ENCODE data around the gene ITPKB.

Gene ITPKB

DNA sequence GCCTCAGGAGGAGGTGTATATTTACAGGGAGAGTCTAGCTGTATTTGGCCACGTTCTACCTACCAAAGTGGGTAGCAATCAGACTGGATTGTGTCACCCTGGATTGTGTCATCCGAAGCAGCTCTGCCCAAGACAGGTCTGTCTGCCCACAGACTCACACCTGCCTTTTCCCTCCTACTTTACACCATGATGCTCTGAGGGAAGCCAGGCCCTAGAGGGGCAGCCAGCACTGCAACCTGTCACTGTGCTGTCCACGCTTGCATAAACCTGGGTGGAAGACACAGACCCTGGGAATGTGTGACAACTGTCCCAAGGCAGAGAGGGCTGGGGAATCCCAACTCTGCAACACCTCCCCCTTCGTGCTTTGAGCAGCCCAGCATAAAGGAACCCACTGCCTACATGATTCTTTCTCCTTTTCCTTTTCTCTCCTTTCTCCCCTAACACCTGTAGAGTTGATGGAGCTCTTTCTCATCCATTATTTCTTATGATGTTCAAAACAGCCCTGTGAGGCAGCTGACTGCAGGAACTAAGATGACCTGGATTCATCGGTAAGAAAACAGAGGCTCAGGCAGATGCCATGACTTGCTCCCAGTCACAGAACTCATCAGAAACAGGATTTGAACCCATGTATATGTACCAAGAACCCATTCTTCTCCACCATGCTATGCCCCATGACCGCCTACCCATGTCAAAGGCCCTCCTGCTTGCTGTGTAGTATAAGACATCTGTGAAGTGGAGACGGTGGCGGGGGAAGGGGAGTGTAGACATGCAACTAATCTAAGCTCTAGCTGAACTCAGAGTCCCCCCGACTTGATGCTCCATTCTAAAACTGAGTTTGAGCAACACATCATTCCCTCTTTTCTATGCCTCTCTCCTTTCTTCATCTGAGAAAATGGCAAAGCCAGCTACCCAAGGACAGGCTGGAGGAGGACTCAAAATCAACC, 55.9 kb downstream of the ITPKB start:
- DNase-seq = peak; percentile 69

DNA sequence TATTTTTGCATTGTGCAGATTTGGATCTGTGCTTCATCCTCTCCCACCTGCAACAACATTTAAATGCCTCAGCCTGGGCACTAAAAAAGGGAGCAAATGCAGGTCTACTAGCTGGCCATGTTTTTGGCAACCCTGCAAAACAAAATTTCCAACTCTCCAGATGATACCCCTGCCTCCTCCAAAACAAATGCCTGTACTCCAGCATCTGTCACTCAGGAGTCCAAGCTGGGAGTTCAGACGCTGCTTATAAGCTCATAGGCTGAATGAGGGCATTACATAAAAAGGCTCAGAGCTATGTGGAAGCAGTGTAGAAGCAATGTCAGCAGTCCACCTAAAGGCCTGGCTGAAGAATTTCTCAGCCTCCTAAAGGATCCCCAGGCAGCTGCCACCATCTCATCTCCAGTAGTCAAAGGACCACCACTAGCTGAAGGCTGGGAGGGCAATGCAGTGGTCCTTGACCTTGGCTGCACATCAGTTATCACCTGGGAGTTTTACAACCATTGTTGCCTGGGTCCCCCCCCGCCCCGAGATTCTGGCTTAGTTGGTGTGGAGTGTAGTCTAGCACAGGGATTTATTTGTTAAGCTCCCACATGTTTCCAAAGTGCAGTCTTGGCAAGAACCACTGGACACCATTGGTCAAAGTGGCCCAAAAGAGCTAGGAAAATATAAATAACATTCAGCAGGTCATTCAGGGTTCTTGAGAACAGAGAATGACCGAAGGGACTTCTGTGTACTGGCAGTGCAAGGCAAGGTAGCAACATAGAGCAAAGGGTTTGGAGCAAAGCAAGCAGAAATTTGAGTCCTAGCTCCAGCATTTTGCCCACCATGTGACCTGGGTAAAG, 57.2 kb downstream of the ITPKB start:
- DNase-seq = peak; percentile 42

DNA sequence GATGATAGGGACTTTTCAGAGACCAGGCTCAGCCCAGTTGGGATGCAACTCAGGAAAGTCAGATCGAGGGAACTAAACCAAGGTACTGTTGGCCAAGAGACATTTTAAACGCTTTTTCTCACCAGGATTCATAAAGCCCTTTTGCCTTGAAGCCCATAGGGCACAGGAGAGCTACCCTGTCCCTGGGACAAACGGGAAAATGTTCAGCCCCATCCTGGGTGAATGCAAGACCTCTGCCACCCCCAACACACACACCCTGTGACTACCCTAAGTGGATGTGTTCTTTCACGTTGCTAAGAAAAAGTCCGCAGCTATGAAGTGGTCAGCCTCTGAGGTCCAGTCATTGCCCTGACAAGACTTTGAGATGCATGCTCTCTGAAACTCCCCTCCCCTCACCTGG, 58.4 kb downstream of the ITPKB start:
- DNase-seq = peak; percentile 56

DNA sequence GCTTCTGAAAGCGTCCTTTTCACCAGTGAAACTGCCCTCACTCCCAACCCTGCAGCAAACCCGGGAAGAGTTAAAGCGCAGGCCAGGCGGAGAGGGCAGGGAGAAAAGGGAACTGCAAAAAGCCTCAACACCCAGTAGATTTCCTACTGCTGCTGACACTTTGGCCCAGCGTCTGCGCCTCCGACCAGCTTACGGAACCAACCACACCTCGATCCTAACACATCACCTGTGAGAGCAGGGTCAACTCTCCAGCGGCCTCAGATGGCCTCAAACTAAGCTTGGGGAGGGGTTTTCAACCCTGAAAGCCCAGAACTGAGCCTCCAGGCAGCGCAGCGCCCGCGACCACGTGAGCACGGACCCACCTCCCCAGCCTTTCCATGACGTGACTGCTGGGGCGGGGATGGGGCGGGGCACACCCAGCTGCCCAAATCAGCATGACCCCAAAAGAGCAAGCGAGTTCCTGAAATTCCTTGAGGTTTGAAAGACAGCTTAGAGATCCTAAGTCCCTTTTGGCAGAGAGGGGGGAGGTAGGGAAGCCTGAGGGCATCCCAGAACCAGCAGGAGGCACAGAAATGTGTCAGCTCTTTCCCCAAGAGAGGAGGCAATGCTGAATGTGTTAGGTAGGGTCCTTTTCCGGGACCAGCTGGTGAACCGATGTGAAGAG, 59.1 kb downstream of the ITPKB start:
- peak; percentile 95 for DNase-seq

DNA sequence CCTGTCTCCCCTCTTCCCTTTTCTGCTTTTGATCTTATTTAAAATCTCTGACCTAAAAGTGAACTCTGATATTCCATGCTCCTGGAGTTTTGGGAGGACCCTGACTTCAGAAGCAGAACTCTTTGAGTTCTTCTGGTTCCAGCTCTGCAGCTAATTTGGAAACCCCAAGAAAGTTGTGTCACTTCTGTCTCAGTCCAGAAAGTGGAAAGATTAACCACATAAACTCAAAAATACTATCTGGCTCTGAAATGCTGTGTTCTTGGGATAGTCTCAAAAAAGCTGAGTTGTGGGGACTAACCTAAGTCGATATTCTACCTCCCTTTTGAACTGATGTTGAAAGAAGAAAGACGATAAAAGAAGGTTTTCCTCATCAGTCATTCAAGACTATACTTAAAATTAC, 59.8 kb downstream of the ITPKB start:
- no peak for DNase-seq

DNA sequence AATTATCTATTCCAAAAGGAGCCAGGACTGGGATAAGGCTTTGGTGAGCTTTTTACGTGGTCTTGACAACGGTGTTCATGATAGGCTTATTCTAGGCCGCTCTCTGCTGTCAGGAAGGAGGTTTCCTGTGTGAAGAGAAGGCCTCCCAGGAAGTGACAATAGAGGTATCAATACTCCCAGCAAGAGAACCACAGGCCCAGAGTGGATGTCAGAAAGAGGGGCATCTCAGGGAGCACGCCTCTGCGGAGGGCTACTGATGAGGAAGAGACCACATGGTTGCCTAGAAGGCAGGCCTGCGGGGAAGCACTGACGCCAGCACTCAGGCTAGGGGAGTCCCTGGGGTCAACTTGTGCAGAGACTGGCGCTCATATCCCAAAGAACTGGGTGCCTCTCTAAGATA, 60.4 kb downstream of the ITPKB start:
- DNase-seq = peak; percentile 76

DNA sequence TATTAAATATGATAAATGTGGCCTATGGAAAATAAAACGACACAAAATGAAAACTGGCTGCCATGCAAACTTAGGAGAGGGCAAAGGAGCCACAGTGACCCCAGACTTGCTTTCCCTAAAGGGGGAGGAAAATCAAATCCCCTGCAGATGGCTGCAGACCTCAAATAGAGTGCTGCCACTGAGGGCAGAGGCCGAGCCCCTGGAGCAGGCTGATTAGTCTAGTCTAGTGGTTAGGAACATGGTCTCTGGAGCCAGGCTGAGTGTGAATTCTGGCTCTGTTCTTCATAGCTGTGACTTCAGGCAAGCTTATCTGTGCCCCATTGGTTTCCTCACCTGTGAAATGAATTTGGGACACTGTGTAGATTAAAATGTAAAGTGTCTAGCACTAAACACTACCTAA, 60.8 kb downstream of the ITPKB start:
- DNase-seq = no peak

DNA sequence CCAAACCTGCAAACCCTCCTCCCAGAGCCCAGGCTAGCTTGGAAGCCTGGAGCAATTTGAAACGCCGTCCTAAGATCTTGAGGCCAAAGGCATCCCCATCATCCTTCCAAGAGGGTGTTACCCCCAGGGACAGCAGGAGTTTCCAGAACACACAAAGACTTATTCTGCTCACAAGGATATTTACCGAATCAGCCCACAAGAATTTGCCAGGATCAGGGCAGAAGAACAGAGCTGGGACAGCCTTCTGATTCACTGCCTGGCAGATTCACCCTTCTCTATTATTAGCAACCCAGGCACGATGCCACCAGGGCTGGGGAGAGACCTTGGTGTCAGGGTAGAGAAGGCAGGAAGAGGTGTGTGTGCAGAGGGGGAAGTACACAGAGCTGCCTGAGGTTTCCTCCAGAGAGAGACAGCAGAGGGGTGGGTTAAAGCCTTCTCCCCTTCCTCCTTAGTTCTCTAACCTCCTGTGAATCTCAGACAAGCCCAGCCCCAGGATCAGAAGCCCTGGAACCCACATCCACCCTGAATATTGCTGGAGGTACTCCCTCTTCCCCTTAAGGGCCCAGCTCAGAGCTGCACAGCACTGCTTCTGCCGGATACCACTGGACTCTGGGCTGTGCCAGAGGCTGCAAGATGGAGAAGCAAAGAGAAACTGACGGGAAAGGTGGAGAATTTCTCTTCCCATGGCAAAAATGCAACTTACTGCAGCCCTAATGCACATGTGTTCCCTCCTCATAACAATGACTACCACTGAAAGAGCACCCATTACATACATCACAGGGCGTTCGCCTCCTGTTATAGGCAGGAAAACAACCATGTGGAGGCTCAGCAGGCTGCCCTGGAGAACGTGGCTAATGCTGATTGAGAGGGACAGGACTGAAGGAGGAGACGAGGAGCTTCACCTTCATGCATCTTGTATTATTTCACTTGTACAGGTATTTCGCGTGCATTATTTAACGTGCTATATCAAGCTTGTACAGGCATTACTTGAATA, 61.8 kb downstream of the ITPKB start:
- peak; percentile 90 for DNase-seq

DNA sequence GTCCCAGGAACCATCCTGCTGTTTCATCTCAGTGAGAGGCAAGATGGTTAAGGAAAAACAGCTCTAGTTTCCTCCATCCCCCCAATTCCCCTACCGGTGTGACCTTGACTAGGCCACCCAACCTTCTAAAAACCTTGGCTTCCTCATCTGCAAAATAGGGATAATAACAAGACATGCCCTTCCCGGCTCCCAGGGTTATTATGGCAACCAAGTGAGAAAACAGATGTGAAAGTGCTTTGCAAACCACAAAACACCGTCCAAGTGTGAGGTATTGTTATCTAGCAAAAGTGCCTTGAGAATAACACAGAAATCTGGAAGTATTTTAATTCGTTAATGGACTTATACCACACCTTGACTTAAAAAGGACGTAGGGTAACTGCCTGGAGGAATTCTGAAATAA, 62.7 kb downstream of the ITPKB start:
- DNase-seq = no peak

DNA sequence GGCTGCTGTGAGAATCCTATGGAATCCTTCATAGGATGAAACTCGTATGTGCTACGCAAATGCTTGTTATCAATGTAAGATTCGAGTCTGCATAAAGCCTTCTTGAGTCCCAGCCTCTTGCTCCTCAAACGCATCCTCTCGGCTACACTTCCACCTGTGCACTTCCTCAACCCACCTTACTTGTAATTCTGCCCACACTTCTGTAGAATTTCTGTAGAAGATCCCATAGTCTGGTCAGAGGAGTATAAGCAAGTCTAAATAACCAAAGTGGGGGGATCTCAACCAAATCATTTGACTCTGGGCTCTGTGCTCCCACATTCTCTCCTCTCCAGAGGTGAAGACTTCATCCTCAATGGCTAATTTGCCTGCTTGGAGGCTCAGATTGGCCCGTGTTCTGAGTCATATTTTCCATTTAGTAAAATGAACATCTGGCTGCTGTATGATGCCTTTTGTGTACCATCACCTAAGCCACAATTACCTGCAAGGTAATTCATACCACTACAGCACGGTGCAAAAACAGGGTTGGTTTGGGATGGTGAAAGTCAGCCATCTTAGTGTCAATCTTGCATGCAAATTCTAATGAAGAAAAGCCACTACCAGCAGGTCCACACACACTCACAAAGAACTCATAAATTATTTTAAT, 63.2 kb downstream of the ITPKB start:
- no peak for DNase-seq

DNA sequence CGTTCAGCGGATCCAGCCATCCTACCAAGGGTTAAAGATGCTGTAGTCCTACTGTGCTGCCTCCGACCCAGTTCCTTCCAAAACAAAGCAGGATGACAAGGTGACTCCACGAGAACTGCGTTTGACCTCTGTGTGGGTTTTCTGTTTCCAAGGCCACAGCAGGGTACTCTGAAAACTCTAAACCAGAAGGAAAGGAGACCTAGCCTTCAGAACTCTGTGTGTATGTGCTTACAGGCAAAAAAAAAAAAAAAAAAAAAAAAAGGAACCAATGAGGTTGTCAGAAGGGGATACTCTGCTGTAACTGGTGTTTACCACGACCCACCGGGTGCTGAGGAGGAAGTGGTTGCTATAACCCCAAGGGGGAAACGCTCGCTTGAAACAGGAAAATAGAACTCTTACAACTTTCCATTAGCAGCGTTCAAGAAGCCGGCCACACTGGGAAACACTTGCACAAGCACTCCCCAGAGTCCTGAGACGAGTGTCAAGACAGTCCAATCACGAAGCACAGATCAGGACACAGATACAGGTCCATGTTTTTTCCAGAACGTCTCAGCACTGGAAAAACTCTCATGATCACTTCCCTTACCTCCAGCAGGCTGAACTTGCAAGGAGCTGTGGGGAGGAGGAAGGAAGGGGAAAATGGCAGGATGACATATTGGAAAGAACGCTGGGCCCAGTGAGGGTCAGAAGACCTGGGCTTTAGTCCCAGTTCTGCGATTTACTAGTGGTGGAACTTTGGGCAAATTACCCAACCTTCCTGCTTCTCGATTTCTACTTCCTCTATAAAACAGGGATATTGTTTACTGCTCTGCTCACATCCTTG, 64.0 kb downstream of the ITPKB start:
- DNase-seq = peak; percentile 89

DNA sequence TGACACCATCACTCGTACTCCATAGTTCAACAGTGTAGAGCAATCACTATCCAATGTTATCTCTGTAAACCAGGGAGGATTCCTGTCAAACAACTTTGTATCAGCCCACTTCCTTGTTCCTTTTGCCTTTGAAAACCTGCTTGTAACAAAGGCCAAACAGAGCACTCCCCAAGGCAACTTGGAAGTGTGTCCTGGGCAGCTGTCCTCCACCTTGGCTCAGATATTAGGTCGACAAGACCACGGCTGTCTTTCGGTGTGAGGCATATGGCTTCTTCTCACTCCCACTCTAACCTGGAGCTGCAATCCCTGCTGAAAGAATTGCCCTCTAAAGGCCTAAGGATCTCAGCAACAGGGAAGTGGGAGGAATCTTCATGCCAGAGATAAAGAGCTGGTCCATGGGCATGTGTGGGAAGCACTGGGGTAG, 66.7 kb downstream of the ITPKB start:
- DNase-seq = no peak

DNA sequence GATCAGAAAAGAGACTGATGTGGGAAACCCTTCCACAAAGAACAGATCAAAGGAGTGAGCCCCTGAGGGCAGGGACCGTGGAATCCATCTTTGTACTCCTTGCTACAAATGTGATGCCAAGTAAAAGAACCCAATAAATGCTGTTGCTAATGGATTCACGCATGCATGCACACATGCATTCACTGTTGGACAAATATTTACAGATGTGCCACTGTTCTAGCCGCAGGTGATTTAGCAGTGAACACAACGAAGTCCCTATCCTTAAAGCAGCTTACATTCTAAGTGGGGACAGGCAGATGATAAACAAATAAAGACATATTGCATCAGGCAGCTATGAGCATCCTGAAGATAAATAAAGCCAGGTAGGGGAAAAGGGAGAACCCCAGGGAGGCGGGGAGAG, 67.8 kb downstream of the ITPKB start:
- DNase-seq = no peak

DNA sequence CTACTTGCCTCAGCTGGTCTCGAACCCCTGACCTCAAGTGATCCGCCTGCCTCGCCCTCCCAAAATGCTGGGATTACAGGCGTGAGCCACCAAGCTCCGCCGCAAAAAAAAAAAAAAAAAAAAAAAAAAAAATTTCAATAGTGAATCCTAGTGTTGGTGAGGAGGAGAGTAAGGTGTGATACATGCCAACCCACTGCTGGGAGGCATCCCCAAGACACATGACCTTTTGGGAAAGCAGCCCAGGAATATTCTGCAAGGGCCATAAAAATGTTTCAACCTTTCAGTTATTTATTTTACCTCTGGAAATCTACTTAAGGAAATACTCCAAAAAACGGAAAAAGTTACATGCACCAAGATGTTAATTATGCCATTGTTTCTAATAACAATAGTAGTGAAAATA, 69.0 kb downstream of the ITPKB start:
- no peak for DNase-seq

DNA sequence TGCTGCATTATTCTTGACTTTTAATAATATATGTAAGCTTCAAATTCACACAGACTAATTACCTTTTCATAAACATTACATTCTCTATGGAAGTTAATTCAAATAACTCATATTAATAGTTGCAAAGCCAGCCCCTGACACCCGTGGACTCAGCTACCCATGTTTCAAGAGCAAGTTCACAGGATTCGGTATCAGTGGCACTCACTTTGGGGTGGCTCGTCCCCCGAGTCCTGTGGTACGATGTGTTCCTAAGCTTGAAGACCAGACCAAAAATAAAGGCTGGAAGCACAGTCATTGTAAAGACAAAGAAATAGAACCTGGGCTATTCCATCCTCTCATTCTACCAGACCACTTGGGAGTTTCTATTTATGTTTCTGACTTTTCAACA, 70.9 kb downstream of the ITPKB start:
- DNase-seq = no peak

DNA sequence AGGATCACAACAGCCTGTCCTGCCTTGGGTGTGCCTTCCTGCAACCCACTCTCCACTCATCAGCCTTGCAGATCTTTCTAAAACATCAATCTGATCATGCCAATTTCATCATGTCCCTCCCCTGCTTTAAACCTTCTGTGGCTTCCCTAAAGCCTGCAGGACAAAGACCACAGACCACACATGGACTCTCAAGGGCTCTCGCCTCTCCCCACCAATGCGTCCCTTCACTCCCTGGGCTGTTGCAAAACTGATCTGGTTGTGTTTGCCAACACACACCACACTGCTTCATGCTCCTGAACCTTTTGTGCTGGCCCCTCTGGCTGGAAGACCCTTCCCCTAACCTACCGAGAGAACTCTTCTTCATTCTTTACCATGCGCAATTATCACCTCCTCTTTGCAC, 72.4 kb downstream of the ITPKB start:
- DNase-seq = no peak

DNA sequence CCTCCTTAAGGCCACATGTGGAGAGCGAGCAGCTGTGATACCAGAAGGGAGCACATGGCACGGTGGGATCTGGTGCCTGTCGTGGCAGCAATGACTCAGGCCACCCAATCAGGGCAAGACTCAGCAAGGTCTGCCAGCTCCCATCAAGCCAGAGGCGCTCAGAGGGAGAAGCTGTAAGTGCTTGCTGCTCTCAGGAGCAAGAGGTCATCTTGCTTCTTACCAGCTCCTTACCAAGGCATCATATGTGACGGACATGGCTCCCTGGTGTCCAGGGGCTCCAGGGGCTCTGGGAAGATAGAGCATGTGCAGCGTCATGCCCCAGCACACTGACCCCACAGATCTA, 72.9 kb downstream of the ITPKB start:
- DNase-seq = no peak

DNA sequence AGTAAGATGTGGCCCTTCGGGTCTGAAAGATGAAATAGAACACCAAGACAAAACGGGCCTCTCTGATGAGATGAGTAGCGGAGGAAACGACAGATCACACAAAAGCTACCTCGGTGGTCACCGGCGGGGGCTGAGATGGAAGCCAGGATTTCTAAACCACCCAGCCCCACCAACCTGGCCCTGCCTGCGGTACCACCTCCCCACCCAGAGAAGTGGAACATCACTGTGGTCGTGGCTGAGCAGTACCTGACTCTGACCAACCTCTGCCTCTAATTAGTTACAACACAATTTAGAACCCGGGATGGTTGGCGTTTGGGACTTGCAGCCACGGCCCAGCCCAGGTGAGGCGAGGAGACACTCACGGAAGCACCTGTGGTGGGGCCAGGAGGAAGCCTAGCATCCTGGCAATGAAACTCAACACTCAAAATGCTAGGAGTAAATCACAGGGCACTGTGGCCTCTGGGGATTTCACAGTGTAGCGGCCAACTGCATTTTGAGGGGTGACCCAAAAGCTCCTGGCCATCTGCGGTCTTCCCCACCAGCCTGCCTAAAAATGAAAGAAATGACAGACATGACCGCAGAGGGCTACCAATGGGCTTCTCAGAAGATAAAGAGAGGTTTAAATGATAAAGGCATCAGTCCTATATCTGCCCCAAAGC, 73.4 kb downstream of the ITPKB start:
- no peak for DNase-seq

DNA sequence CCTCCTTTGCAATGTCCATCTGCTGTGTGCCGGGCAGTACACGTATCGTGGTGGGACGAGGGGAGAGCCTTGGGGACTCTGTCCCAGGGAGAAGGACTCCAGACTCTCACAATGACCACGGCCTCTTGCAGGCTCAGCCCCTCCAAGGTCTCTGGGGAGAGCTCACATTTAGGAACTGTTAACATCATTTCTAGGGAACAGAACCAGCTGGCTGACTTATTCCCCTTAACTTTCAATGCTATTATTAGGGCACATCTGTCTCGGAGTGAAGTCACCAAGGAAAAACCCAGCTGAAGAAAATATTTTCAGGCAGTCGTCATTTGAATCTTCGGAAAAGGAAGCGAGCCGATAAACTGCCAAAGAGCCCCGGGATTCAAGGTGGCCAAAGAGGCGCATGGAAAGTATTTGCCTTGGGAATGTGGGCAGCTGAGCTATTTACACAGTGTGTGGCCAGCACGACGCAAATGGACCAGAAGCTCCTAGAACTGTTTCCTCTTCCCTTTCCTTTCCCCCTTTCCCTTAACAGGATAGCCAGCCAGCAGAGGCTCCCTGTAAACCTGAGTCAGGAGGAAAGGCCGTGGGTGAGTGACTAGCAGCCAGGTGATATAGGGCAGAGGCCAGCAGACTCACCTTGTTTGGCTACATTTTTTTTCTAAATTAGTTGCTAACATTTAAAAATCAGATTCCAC, 74.5 kb downstream of the ITPKB start:
- DNase-seq = no peak

DNA sequence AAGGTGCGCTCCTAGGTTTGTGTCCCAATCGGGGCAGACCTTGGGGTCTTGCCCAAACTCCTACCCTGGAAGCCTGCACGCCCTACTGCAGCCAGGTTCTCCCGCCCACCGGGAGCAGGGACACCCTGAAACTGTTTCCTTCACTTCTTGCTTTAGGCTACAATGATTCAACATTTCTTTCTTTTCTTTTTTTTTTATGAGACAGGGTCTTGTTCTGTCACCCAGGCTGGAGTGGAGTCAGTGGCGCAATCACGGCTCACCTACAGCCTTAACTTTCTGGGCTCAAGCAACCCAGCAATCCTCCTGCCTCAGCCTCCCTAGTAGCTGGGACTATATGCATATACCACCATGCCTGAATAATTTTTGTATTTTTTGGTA, 75.8 kb downstream of the ITPKB start:
- DNase-seq = no peak
